Ishikawa (cell line): ENCODE measurements around the gene ABCC4.

Experiments used
- NFIC ChIP-seq: IDR thresholded peaks from 2 replicates; pipeline ENCODE4 v1.6.1; 2012
- RAD21 ChIP-seq: IDR thresholded peaks from 2 replicates; pipeline ENCODE4 v1.6.1; 2012; ENCODE audit warnings: low read depth
- TAF1 ChIP-seq: IDR thresholded peaks from 2 replicates; pipeline ENCODE4 v1.6.1; 2012; ENCODE audit warnings: low read depth, mild to moderate bottlenecking
- YY1 ChIP-seq: IDR thresholded peaks from 2 replicates; pipeline ENCODE4 v1.6.1; 2012; ENCODE audit warnings: low read depth

- TF ChIP-seq RAD21 (no peak), NFIC (no peak), YY1 (no peak), TAF1 (no peak)
Measured at GRCh38 chr13:95067303-95067702, 233.9 kb downstream of the ABCC4 start.
